ENCODE results near the gene HSPB6.
"Not testable (repeated sequence)": the region's sequence is repeated elsewhere in the genome, so short reads cannot be mapped to it uniquely, and the experiment has no call there.

The HSPB6 gene, protein sequence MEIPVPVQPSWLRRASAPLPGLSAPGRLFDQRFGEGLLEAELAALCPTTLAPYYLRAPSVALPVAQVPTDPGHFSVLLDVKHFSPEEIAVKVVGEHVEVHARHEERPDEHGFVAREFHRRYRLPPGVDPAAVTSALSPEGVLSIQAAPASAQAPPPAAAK

DNA sequence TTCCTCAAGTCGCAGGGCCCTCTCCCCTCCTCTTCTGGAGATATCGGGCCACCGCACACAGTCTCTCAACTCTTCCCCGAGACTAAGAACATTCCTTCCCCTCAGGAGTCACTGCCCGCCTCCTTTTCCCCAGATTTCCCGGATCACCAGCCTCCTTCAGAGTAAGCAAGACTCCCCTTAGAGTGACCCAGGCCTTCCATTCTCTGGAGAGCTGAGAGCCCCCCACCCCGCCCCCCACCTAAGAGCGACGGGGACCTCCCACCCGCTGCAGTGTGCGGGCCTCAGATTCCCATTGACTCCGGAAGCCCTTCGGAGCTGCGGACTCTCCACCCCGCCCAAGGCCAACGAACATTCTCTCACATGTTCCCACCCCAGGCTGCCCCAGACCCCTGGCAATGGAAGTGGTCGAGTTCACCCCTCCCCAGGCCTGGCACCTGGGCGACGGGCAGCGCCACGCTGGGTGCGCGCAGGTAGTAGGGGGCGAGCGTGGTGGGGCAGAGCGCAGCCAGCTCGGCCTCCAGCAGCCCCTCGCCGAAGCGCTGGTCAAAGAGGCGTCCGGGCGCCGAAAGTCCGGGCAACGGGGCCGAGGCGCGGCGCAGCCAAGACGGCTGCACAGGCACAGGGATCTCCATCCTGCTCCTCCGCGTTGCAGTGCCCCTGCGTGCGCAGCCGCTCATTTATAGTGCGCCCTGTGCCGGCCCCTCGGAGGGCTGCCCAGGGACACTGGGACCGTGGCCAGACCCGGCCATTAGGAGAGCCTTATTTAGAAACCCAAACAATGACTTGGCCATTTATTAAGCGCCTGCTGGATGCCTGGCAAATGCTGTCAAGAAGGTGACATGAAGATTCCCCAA lies at the start of gene HSPB6:
Gene HSPB6 (minus strand): TSS at position 653 of the 854 bp plus-strand sequence. CDS start 21 bp downstream, at position 632.
- peak; percentile 53 for DNase-seq (ENCODE audit: low spot score)

DNA sequence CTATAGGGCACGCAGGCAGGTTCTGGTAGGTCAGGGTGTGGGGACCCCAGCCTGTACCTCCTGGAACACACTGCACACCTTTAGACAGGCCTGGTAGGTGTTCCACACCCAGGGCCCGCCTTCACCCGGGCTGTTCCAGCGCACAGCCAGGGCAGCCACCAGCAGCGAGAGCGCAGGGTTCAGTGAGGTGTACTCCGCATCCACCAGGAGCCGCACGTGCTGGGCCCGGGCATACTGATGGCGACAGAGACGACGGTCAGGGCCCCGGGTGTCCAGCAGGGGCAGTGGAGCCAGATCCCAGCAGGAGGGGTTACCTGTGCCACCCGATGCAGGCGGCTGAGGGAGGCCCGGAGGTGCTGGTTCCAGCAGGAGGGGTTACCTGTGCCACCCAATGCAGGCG lies 49.8 kb upstream of the HSPB6 start:
- no peak for DNase-seq (ENCODE audit: low spot score)

DNA sequence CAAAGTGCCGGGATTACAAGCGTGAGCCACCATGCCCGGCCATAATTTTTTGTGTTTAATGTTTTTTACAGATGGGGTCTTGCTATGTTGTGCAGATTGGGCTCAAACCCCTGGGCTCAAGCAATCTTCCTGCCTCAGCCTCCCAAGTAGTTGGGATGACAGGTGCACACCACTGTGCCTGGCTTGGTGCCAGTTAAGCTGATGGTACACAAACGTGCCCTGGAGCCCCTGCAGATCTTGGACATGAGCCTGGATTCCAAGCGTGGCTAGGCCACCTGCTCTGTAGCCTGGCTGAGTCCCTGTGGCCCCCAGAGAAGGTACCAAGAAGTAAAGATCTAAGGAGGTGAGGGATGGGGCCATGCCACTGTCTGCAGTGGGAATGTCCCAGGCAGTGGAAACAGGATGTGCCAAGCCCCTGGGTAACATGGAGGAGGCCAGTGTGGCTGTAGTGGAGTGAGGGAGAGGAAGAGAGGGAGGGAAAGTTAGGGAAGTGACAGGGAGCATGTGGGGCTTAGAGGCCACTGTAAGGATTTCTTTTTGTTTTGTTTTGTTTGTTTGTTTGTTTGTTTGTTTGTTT lies 48.8 kb upstream of the HSPB6 start:
- no peak for DNase-seq (ENCODE audit: low spot score)

DNA sequence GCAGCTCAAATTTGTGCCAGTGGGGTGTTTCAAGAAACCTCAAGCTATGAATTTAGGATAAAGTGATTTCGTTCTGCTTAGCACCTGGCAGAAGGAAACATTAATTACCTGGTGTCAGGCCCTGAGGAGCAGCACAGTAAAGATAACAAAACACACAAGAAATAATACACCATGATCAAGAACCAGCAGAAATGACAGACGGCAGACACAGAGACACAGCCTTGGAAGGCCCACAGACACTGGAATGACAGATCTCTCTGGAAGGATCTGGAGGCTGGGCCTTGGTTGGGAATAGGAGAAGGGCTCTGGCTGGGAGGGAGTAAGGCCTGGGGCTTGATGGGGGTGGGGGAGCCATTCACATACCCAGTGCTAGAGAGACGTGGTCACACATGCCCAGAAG lies 45.0 kb upstream of the HSPB6 start:
- DNase-seq (ENCODE audit: low spot score) = no peak

DNA sequence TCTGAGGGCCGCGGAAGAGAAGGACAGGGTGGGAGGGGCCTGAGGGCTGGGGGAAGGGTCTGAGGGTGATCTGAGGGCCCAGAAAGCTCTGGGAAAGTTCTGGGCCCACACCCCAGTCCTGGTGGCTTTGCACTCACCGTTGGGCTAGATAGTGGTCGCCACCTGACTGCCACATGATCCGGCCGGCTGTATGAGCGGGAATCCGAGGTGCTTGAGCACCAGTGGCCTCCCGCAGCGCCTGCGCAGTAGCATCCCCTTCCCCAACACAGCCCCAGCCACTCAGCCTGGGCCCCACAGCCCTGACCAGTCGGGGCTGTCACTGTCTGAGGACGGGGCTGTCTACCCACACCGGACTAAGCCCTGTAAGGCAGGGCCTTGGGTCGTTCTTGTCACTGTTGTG lies 40.8 kb upstream of the HSPB6 start:
- DNase-seq (ENCODE audit: low spot score) = no peak

DNA sequence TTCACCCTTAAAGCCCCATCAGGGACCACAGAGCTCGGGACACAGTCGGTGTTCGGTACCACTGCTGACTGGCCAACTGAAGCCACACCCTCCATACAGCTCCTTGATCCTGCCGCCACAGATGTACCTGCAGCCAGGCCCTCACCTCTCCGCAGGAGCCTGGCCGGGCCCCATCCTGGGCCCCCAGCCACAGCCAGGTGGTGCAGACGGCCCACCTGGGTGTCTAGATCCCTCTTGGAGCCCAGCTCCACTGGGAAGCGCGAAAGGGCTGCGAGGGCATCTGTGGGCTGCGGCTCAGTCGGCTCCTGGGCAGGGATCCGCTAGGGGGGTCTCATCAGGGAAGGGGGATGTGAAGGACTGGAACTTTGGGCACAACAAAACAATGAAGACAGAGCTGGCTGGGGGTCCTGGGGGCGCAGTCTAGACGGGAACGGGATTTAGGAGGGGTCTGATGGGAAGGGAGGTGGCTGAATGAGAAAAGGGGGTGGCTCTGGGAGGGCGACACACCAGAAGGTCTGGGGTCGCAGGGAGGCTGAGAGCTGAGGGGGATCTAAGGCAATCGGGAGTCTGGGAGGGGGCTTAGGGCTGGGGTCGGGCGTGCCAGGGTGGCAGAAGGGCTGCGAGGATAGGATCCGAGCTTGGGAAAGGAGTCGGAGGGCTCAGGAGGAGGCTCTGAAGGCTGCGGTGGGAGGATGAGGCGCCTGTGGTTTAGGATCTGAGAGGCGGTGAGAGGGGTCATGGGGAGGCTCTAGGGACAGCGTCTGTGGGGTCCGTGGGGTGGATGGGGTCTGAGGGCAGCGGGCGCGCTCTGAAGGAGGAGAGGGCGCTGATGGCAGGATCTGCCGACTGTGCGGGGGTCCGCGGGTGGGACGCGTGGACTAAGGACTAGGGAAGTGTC lies 40.1 kb upstream of the HSPB6 start:
- no peak for DNase-seq (ENCODE audit: low spot score)

DNA sequence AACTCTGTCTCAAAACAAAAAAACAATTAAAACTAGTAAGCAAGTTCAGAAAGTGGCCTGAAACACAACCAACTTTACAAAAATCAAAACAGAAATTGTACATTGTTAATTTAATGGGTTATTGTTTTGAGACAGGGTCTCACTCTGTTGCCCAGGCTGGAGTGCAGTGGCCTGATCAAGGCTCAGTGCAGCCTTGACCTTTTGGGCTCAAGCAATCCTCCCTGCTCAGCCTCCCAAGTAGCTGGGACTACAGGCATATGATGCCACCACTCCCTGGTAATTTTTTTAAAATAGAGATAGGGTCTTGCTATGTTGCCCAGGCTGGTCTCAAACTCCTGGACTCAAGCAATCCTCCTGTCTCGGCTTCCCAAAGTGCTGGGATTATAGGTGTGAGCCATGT lies 38.7 kb upstream of the HSPB6 start:
- not testable (repeated sequence) for DNase-seq (ENCODE audit: low spot score)

DNA sequence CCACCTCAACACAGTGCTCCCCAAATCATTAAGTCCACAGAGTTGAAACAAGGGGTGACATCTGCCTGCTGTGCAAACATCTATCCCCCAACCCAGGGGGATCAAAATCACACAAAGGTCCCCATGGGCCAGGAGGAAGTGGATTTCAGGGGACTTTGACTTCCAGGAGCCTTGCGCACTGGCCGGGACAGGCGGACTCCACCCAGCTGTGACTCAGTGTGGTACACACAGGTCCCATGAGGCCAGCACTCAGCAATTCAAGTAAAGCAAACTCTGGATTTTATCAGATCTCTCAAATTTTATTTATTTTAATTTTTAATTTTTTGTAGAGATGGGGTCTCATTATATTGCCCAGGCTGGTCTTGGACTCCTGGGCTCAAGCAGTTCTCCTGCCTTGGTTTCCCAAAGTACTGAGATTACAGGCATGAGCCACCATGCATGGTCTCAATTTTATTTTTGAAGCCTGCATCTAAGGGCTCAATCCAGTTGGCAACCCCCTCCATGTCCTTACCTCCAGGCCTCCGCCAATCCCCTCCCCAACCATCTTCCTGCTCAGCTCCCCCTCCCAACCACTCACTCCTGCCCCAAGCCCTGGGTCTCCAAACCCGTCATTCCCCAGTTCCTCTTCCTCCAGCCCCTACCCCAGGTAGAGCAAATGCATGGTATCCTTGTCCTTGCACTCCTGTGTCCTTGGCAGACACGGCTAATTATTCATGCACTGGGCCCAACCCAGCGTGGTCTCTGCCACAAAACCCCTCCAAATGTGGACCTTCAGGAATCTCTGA lies 36.7 kb upstream of the HSPB6 start:
- DNase-seq (ENCODE audit: low spot score) = peak; percentile 79

DNA sequence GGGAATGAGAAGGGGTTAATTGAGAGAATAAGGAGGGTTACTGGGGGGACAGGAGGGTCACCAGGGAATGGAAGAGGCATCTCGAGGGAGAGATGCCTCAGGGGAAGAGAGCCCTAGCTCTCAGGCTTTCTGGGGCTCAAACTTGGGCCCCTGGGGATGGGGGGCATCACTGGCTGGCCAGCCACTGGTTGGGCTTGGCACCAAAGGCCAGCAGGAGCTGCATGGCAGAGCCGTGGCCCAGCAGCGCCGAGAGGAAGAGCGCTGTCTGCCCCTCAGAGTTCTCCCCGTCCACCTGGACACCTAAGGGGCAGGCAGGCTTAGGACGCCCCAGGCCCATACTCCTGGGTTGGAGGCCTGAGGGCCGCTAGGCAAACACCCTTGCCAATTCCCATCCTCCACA lies 36.1 kb upstream of the HSPB6 start:
- no peak for DNase-seq (ENCODE audit: low spot score)

DNA sequence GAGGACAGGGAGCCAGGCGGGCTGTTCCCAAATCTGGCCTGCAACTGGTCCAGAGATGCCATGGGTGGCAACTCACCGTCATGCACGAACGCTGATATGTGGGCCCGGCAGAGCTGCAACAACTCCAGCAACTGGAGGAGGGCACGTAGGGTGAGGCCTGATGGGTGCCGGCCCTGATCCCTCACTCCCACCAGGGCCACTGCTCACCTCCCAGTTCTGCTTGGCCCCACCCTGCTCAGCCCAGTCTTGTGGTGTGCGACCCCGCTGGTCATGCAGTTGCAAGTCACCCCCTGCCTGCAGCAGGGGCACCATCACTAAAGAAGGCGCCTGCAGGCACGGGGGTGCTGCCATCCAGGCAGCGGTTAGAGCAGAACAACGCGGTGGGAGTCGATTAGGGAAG lies 35.5 kb upstream of the HSPB6 start:
- DNase-seq (ENCODE audit: low spot score) = no peak

DNA sequence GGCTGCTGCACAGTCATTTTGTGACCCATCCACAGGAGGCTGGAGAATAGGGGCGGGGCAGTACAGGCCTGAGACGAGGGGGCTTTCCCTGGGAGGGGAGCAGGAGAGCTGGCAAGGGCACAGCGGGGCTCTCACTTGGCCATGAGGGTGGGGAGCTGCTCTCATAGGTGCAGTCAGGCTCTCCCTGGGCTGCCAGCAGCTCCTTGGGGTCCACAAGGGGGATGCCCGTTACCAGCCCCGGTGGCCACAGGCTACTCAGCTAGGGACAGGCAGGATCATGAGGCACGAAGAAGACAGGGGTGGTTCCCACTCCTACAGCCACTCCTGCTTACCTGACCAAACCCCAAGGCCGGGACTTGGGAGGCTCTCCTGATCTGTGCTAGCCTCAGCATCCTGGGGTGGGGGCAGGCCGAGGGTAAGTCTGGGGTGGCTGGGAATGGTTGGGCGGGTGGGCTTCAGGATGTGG lies 35.0 kb upstream of the HSPB6 start:
- no peak for DNase-seq (ENCODE audit: low spot score)

DNA sequence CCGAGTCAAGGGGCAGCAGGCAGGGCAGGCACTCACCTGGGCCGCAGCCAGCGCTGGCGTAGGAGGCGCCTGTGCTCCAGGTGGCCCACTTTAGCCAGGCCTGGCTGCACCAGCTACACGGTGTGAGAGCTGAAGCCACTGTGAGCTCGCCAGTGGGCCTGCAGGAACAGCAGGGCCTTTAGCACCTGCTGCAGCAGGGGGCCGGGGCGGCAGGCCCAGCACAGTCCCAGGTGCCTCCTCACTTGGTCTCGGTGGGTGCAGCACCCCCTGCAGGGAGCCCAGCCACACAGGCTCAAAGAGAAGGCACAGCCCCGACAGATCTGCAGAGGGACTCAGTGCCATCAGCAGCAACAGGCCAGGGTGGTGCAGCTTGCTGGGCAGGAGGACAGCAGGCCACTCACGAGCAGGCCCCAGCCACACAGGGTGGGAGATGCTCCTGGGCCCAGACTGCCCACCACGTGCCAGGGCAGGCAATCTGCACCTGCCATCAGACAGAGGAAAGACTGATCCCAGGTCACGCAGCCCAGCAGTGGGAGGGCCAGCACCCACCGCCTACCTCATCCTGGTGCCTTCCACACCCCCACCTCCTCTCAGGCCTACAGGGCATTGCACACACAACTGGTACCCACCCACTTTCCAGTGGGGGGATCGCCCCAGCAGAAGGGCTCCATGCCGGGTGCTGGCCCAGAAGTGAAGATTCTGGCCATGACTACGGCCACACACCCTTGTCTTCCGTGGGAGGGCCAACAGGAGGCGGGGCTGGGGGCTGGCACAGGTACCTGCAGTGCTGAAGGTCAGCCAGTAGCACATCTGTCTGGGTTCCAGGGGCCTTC lies 34.4 kb upstream of the HSPB6 start:
- DNase-seq (ENCODE audit: low spot score) = no peak

DNA sequence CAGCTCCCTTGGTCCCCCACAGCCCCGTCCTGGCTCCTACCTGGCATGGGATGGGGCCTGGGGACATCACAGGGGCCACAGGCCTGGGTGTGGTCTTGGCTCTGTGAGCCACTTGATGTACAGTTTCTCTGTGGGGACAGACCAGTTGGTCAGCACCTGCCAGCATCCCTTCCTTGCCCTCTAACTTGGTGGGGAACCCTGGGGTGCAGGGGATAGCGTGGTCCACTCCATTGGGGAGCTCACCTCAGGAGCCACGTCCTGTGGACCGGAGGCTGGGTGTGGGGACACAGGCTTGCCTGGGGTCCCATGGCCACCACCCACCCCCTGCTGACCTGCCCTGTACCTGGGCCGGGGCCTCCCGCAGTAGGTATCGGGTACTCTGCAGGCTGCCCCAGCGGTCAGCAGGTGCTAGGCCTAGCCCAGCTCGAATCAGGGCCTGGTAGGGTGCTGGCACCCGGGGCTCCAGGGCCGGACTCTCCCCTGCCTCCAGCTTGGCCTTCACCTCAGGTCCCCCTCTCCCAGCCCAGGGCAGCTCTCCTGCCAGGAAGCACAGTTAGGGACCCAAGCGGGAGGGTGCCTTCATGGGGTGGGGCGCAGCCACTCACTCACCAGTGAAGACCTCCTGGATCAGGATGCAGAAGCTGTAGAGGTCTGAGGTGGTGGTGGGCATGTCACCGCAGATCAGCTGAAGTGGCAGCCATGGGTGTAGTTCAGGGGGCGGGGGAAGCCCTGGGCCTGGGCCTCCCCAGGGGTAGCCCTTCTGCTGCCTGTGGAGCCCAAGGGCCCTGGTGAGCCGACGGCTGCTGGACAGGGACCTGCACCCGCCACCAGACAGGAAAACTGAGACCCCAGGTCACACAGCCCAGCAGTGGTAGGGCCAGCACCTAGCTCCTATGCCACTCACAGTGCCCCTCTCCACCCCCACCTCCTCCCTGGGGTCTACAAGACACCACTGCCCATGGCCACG lies 33.4 kb upstream of the HSPB6 start:
- DNase-seq (ENCODE audit: low spot score) = no peak

DNA sequence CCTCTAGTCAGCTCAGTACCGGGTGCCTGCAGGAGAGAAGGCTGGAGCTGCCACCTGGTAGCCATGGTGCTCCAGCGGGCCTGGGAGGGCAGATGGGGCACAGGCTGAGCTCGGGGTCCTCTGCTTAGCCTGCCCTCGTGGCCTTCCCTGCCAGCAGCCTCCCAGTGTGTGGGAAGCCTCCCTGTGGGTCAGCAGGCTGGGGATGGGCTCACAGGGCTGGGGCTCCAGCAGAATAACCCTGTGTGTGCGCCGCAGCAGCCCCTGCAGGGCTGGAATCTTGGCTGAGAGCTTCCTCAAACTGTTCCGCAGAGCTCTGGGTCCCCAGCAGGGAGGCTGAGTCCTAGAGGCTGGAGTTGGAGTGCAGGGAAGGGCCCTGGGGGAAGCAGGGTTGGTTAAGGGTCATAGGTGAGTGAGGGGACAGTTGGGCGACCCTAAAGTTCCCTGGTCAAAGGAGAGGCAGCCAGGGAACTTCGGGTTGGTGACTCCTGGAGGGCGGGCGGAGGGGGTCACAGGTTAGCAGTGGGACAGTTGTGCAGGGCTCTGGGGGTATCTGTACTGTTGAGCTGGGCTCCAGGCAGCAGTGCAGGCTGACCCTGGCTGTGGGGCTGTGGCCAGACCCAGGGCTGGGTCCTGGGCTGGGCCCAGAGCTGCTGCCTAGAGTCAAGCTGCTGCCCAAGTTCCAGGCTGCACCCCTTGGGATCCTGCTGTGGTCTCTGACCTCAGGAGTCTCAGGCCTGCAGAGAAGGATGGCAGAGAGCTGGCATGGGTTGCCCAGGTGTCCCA lies 32.6 kb upstream of the HSPB6 start:
- no peak for DNase-seq (ENCODE audit: low spot score)

DNA sequence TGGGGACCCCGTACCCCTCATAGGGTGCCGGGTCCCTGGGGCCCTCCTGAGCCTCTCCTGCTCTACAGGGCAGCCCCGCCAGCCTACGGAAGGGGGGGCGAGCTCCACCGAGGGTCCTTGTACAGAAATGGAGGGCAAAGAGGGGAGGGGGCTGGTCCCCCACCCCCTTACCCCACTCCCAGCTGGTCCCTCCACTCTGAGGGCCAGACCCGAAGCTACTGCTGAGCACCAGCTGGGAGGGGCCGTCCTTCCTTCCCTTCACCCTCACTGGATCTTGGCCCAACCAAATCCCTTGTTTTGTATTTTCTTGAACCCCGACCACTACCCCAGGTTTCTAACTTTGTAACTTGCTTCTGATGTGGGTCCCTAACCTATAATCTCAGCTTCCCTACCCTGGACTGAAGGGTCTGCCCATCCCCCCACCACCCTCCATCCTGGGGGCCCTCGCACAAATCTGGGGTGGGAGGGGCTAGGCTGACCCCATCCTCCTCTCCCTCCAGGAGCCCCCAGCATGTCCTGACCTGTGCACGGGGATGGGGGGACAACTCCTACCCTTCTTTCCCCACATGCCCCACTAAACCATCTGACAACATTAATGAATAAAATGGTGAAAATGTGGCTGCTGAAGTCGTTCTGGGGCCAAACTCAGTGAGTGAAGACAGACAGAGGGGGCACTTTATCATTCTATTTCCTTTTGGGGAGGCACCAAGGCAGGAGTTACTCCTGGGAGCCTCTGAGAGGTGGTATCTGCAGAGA lies 31.6 kb upstream of the HSPB6 start:
- DNase-seq (ENCODE audit: low spot score) = no peak

DNA sequence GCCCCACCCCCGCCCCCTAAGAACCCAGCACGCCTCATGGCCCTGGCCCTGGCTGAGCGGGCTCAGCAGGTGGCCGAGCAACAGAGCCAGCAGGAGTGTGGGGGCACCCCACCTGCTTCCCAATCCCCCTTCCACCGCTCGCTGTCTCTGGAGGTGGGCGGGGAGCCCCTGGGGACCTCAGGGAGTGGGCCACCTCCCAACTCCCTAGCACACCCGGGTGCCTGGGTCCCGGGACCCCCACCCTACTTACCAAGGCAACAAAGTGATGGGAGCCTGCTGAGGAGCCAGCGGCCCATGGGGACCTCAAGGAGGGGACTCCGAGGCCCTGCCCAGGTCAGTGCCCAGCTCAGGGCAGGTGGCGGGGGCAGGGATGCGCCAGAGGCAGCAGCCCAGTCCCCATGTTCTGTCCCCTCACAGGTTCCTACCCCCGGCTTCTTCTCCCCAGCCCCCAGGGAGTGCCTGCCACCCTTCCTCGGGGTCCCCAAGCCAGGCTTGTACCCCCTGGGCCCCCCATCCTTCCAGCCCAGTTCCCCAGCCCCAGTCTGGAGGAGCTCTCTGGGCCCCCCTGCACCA lies 30.5 kb upstream of the HSPB6 start:
- no peak for DNase-seq (ENCODE audit: low spot score)

All from GM03348 (cell line).